Measurements from ENCODE around the gene SCN8A. TPM values are rescaled to one million over a fixed set of nuclear protein-coding genes. Genes with fewer than 3 reads are reported as not detected.

SCN8A gene
- total and polyA plus RNA-seq, 2 donors (not counting 3 experiments of a cell fraction or from before 2014, with no cell fraction given) = 9.4 to 20.4 TPM

- Histone ChIP-seq H3K4me3 (replicated peaks in 1 of 3; ENCODE audit: insufficient read depth in 1 of 3, low read depth in 1 of 3, low read length in 3 of 3) (no peak overlapping the region), H3K4me1 (ENCODE audit: control insufficient read depth, extremely low read depth, insufficient read depth, low read length) (no peaks in the 10 kb centered on the region), H3K9me1 (replicated peaks; ENCODE audit: control insufficient read depth, extremely low read depth, insufficient read depth, low read length) (no peaks in the 10 kb centered on the region), H2AFZ (ENCODE audit: low read depth, low read length) (no peak overlapping the region), H3K36me3 (ENCODE audit: control insufficient read depth in 2 of 2, extremely low read depth in 1 of 2, insufficient read depth in 2 of 2, low read length in 2 of 2) (no peaks in the 10 kb centered on the region), H3K9ac (replicated peaks; ENCODE audit: extremely low read depth, insufficient read depth, low read length) (no peak overlapping the region), H3K4me2 (ENCODE audit: insufficient read depth, low read length) (no peak overlapping the region), H3K27me3 (ENCODE audit: control insufficient read depth in 2 of 2, insufficient read depth in 2 of 2, low read length in 2 of 2) (no peaks in the 10 kb centered on the region), H3K27ac (ENCODE audit: insufficient read depth, low read depth, low read length) (no peak overlapping the region), H3K79me2 (ENCODE audit: control insufficient read depth, insufficient read depth, low read length) (no peaks in the 10 kb centered on the region), H4K20me1 (replicated peaks; ENCODE audit: control insufficient read depth, extremely low read depth, insufficient read depth, low read length) (no peaks in the 10 kb centered on the region), H3K9me3 (replicated peaks; ENCODE audit: control insufficient read depth, insufficient read depth, low read length) (no peaks in the 10 kb centered on the region)
- TF ChIP-seq GATA2 (IDR thresholded peaks at IDR 0.05; ENCODE audit: insufficient read depth, insufficient read length, low read depth, low read length) = no peak
- no peak for TF ChIP-seq POLR2A (IDR thresholded peaks at IDR 0.05; ENCODE audit: low read depth, low read length)
- TF ChIP-seq MYC (IDR thresholded peaks at IDR 0.05; ENCODE audit: low read depth, low read length) = no peak
- TF ChIP-seq EZH2 (IDR thresholded peaks at IDR 0.05; ENCODE audit: borderline replicate concordance, low read depth, low read length, severe bottlenecking) = no peak
- TF ChIP-seq FOS (IDR thresholded peaks at IDR 0.05; ENCODE audit: borderline replicate concordance, insufficient read depth, low read length) = no peak
- TF ChIP-seq, protein P1, sequence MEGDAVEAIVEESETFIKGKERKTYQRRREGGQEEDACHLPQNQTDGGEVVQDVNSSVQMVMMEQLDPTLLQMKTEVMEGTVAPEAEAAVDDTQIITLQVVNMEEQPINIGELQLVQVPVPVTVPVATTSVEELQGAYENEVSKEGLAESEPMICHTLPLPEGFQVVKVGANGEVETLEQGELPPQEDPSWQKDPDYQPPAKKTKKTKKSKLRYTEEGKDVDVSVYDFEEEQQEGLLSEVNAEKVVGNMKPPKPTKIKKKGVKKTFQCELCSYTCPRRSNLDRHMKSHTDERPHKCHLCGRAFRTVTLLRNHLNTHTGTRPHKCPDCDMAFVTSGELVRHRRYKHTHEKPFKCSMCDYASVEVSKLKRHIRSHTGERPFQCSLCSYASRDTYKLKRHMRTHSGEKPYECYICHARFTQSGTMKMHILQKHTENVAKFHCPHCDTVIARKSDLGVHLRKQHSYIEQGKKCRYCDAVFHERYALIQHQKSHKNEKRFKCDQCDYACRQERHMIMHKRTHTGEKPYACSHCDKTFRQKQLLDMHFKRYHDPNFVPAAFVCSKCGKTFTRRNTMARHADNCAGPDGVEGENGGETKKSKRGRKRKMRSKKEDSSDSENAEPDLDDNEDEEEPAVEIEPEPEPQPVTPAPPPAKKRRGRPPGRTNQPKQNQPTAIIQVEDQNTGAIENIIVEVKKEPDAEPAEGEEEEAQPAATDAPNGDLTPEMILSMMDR (IDR thresholded peaks at IDR 0.05; ENCODE audit: extremely low read depth in 1 of 2, insufficient read depth in 1 of 2, low read depth in 1 of 2, low read length in 2 of 2) = no peak
- TF ChIP-seq JUN (IDR thresholded peaks at IDR 0.05; ENCODE audit: borderline replicate concordance, insufficient read depth, insufficient read length, low read depth) = no peak
- TF ChIP-seq MAX (IDR thresholded peaks at IDR 0.05; ENCODE audit: insufficient read depth, insufficient read length) = no peak
- TF ChIP-seq POLR2AphosphoS5 (IDR thresholded peaks at IDR 0.05; ENCODE audit: insufficient read depth, low read depth, low read length) = no peak
- DNase-seq (ENCODE audit: low read depth, low spot score) = no peak
- no peak for FAIRE-seq
- POLR2A ChIA-PET = no interaction called here
- CTCF ChIA-PET = interaction anchor here (4.3 kb wide), 1 partner anchor 53 kb away, joined by 105 read pairs; no protein-coding TSS in a partner anchor
- intact Hi-C loops (cut with micrococcal nuclease) = no loop called here
- dilution Hi-C loops (cut with MboI; ENCODE audit: extremely low pct_ligation_motif_present, low sequenced_read_pairs) = no loop called here
- no TSS peak for BruUV-seq (replicated peaks)
Observed at GRCh38 chr12:51821440-51822260, 230.6 kb downstream of the SCN8A start.

Measured in endothelial cell of umbilical vein (primary cell).